K562 (cell line): ENCODE results near the gene BHLHE40. TPM values are rescaled to one million over a fixed set of nuclear protein-coding genes. Genes with fewer than 3 reads are reported as not detected.

Experiments
- DACH1 ChIP-seq: fragments of 450-650 bp; IDR thresholded peaks from 2 replicates; pipeline ENCODE4 v1.6.1; 2018; ENCODE audit not compliant: partially characterized antibody
- DDX20 ChIP-seq: fragments of 450-650 bp; IDR thresholded peaks from 2 replicates; pipeline ENCODE4 v1.6.1; 2016; ENCODE audit warnings: missing genetic modification characterization, low read depth, mild to moderate bottlenecking, missing compliant biosample characterization, moderate library complexity
- DLX4 ChIP-seq: fragments of 250-450 bp; sonication (Bioruptor Pico); IDR thresholded peaks from 2 replicates; pipeline ENCODE4 v1.6.1; 2021; ENCODE audit warnings: mild to moderate bottlenecking
- E2F1 ChIP-seq: sonication (generic); formaldehyde crosslinking; IDR thresholded peaks from 2 replicates; pipeline ENCODE4 v1.8.1; 2023; ENCODE audit warnings: mild to moderate bottlenecking, missing genetic modification reagents, moderate library complexity
- FOXA3 ChIP-seq, 2 experiments: fragments of 450-650 bp in 1 of 2; sonication (generic) in 1 of 2; formaldehyde crosslinking; IDR thresholded peaks in 1 of 2; conservative IDR thresholded peaks in 1 of 2; 2 replicates each; pipeline versions ENCODE4 v1.4.0 to v1.8.0; 2020 to 2022; ENCODE audit warnings: mild to moderate bottlenecking in 2 of 2, missing genetic modification reagents in 1 of 2
- GTF2F1 ChIP-seq: IDR thresholded peaks from 2 replicates; pipeline ENCODE4 v1.6.1; 2011; ENCODE audit warnings: low read depth, low read length, improper control_type of control experiment
- HIVEP1 ChIP-seq: fragments of 250-450 bp; sonication (Bioruptor Pico); IDR thresholded peaks from 2 replicates; pipeline ENCODE4 v1.4.0; 2020; ENCODE audit warnings: mild to moderate bottlenecking
- MTA3 ChIP-seq: fragments of 450-650 bp; formaldehyde crosslinking; IDR thresholded peaks from 2 replicates; pipeline ENCODE4 v1.6.1; 2017; ENCODE audit warnings: mild to moderate bottlenecking, borderline replicate concordance
- NR2C2 ChIP-seq, 2 experiments: fragments of 200-800 bp in 1 of 2; sonication (Bioruptor generic) in 1 of 2; sonication (generic) in 1 of 2; formaldehyde crosslinking in 1 of 2; IDR thresholded peaks; 2 replicates each; pipeline versions ENCODE4 v1.6.1 to v1.8.0; 2016 to 2022; ENCODE audit warnings: mild to moderate bottlenecking in 1 of 2, missing compliant biosample characterization in 1 of 2, missing genetic modification characterization in 1 of 2, missing genetic modification reagents in 1 of 2
- NR2F6 ChIP-seq: fragments of 450-650 bp; formaldehyde crosslinking; IDR thresholded peaks from 2 replicates; pipeline ENCODE4 v1.4.0; 2020; ENCODE audit warnings: mild to moderate bottlenecking
- PHF8 ChIP-seq: fragments of 200-600 bp; sonication (generic); IDR thresholded peaks from 2 replicates; pipeline ENCODE4 v1.6.1; 2012; ENCODE audit warnings: mixed run types, mild to moderate bottlenecking, inconsistent platforms, low read length, moderate library complexity, borderline replicate concordance
- RFX5 ChIP-seq: IDR thresholded peaks from 2 replicates; pipeline ENCODE4 v1.6.1; 2011; ENCODE audit warnings: low read depth, mild to moderate bottlenecking, improper control_type of control experiment, low read length
- TAF1 ChIP-seq: IDR thresholded peaks from 2 replicates; pipeline ENCODE4 v1.6.1; 2011; ENCODE audit warnings: mild to moderate bottlenecking, low read length, moderate library complexity; ENCODE audit not compliant: insufficient read depth, control insufficient read depth, severe bottlenecking; ENCODE audit errors: extremely low read depth
- TCF7 ChIP-seq: sonication (generic); IDR thresholded peaks from 2 replicates; pipeline ENCODE4 v1.6.1; 2016; ENCODE audit warnings: antibody characterized with exemption, borderline replicate concordance
- ZBTB2 ChIP-seq: fragments of 450-650 bp; IDR thresholded peaks from 2 replicates; pipeline ENCODE4 v1.6.1; 2016; ENCODE audit warnings: antibody characterized with exemption
- ZNF280A ChIP-seq: fragments of 450-650 bp; IDR thresholded peaks from 2 replicates; pipeline ENCODE4 v1.6.1; 2018; ENCODE audit warnings: mild to moderate bottlenecking, low read depth; ENCODE audit not compliant: partially characterized antibody
- ZNF354B ChIP-seq: fragments of 250-450 bp; sonication (Bioruptor Pico); IDR thresholded peaks from 2 replicates; pipeline ENCODE4 v1.4.0; 2020
- polyA plus RNA-seq, 8 experiments: library from polyadenylated mRNA; depleted of rRNA in 4 of 8; stranded (reverse) in 5 of 8; unstranded in 3 of 8; fragments of >200 nt; fragmentation: Nextera tagmentation in 2 of 8; fragmentation: Illumina TruSeq in 1 of 8; extraction: Ambion mirVana in 2 of 8; extraction: Trizol in 1 of 8; gene quantifications; 2 replicates each; pipeline versions ENCODE4 v1.2.1 to v1.2.3, GENCODE V29; 2011 to 2014; ENCODE audit warnings: inconsistent platforms in 1 of 8, missing spikeins in 1 of 8
- total RNA-seq, 7 experiments: library from RNA; depleted of rRNA in 6 of 7; stranded (reverse); fragments of >200 nt in 6 of 7; fragmentation: Illumina TruSeq in 2 of 7; extraction: Trizol in 2 of 7; gene quantifications; 2 replicates each; pipeline versions ENCODE4 v1.2.1 to v1.2.3, GENCODE V29; 2011 to 2021; ENCODE audit warnings: low replicate concordance in 1 of 7

Gene BHLHE40
- total and polyA plus RNA-seq, 9 of the 15 experiments (the other 6 are each of a cell fraction or from before 2014, with no cell fraction given) = 12.0 to 83.9 (median 31.4) TPM

GRCh38 chr3:5019411-5020241, 40.4 kb downstream of the BHLHE40 start (continued):
- TF ChIP-seq MTA3 (peak; percentile 82; the same call in 1 of the 2 replicates), RFX5 (no peak), TAF1 (peak; percentile 45), FOXA3 (CRISPR knock-in tag; conservative IDR thresholded peaks at IDR 0.05 in 1 of 2, IDR thresholded peaks at IDR 0.05 in 1 of 2) (no peak), E2F1 (CRISPR knock-in tag) (0 out of 2 replicates have a peak, but pooled peaks have one; percentile 46), DLX4 (no peak), ZNF280A (no peak), ZBTB2 (peak; percentile 67; the same call in 1 of the 2 replicates), ZNF354B (CRISPR knock-in tag) (0 out of 2 replicates have a peak, but pooled peaks have one; percentile 19), PHF8 (no peak), HIVEP1 (CRISPR knock-in tag) (no peak), NR2F6 (no peak), TCF7 (peak; percentile 87; the same call in 1 of the 2 replicates), GTF2F1 (no peak), DACH1 (no peak), DDX20 (tag) (no peak), NR2C2 (CRISPR knock-in tag; IDR thresholded peaks at IDR 0.05) (no peak), NR2C2 (tag; IDR thresholded peaks at IDR 0.05) (no peak; the same call in 1 of the 2 replicates)
